Neural cell (in vitro differentiated cells): ENCODE data around the gene DAP.

Source experiments
- CTCF ChIP-seq: fragments of 450-650 bp; IDR thresholded peaks from 2 replicates; pipeline ENCODE4 v1.5.1; 2014; ENCODE audit warnings: antibody characterized with exemption, mild to moderate bottlenecking, moderate library complexity; ENCODE audit not compliant: poor library complexity, severe bottlenecking
- EP300 ChIP-seq: fragments of 450-650 bp; conservative IDR thresholded peaks from 2 replicates; pipeline ENCODE4 v1.6.1; 2014; ENCODE audit warnings: antibody characterized with exemption, mild to moderate bottlenecking, moderate library complexity; ENCODE audit not compliant: poor library complexity, severe bottlenecking
- EZH2 ChIP-seq: fragments of 200-600, 300-800 bp; shearing (Covaris generic), sonication (generic); IDR thresholded peaks from 2 replicates; pipeline ENCODE4 v1.6.1; 2014; ENCODE audit warnings: antibody characterized with exemption, low read length, borderline replicate concordance, mild to moderate bottlenecking; ENCODE audit not compliant: insufficient read depth, poor library complexity, severe bottlenecking
- MXI1 ChIP-seq: fragments of 450-650 bp; conservative IDR thresholded peaks from 2 replicates; pipeline ENCODE4 v1.6.1; 2014; ENCODE audit warnings: antibody characterized with exemption, mild to moderate bottlenecking; ENCODE audit not compliant: poor library complexity, severe bottlenecking
- POLR2AphosphoS5 ChIP-seq: IDR thresholded peaks from 2 replicates; pipeline ENCODE4 v1.6.1; 2012
- RAD21 ChIP-seq: fragments of 450-650 bp; conservative IDR thresholded peaks from 2 replicates; pipeline ENCODE4 v1.6.1; 2014; ENCODE audit warnings: antibody characterized with exemption, mild to moderate bottlenecking, moderate library complexity
- REST ChIP-seq: IDR thresholded peaks from 2 replicates; pipeline ENCODE4 v1.6.1; 2012; ENCODE audit warnings: borderline replicate concordance
- SMC3 ChIP-seq: fragments of 450-650 bp; conservative IDR thresholded peaks from 2 replicates; pipeline ENCODE4 v1.6.1; 2014; ENCODE audit warnings: antibody characterized with exemption, mild to moderate bottlenecking, moderate library complexity; ENCODE audit not compliant: poor library complexity
- TAF1 ChIP-seq: IDR thresholded peaks from 2 replicates; pipeline ENCODE4 v1.6.1; 2012; ENCODE audit warnings: low read depth

- TF ChIP-seq EZH2 (no peak), CTCF (no peak), SMC3 (no peak), EP300 (no peak), POLR2AphosphoS5 (no peak), REST (no peak), TAF1 (no peak), RAD21 (no peak), MXI1 (no peak)
These were observed 47.6 kb upstream of the DAP start for GRCh38 chr5:10808347-10809226.
